Activated CD4-positive, alpha-beta T cell treated with anti-CD3 and anti-CD28 coated beads for 24 hours (primary cell): ENCODE results near the gene IFT81.
"Not testable (repeated sequence)": the region's sequence is repeated elsewhere in the genome, so short reads cannot be mapped to it uniquely, and the experiment has no call there.

Experiments used
- DNase-seq, 2 donors: peaks; one replicate each; pipeline ENCODE4 v3.0.0-alpha.2; 2020; ENCODE audit warnings: low read depth in 2 of 2

IFT81 gene

DNA sequence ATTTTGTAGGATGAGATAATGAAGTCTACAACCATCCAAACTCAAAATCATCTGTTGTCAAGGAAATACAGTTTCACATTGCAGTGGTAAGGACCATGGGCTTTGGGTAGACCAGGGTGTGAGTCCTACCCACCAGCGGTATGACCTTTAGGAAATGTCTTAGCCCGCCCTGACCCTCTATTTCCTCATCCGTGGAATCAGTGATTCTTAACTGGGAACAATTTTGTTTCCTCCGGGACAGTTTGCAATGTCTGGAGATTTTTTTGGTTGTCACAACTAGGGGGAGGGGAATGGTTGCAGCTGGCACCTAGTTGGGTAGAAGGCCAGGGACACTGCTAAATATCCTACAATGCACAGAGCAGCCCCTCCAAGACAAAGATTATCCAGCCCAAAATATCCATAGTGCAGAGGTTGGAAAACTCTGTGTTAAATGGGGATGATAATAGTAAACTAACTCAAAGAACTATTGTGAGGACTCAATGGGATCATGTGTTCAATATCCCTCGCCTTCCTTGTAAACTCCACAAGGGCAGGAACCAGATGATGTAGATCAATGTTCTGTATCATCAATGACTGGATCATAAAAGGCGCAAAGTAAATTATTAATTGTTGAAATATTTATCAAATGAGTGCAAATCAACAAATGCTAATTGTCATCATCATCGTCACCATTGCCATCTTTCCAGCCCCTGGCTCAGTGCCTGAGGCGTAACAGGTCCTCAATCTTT lies 15.7 kb upstream of the IFT81 start:
- DNase-seq, result no peak

DNA sequence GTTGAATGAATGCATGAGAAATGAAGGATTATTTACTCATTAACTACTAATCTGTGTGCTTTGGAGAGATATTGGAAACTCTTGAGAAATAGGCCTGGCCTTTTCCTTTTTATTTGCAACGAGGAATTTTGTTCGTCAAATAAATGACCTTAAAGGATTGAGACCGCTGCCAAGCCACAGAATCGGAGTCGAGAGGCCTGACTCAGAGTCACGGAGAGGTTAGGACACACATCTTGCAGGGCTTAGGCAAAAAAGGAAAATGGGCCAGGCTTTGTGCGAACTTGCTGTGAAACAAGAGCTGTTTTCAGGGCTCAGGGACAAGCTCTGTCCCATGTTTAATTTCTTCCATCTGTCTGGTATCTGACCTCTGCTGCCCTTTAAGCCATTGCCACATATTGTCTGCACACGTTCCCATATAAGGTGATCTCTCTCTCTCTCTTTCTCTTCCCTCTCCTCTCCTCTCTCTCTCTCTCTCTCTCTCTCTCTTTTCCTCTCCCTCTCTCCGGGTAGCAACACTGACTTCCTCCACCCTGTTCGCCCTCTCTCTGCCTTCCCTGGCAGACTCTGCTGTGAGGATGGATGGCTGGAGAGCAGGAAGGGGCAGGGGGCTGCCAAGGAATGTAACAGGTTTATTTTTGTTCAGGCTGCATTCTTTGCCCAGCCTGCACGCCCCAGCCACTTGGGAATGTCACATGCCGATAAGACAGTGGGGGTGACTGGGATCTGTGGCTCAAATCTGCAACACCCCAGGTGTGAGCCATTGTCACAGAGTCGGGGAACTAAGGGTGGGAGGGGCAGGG lies 14.9 kb upstream of the IFT81 start:
- no peak for DNase-seq

DNA sequence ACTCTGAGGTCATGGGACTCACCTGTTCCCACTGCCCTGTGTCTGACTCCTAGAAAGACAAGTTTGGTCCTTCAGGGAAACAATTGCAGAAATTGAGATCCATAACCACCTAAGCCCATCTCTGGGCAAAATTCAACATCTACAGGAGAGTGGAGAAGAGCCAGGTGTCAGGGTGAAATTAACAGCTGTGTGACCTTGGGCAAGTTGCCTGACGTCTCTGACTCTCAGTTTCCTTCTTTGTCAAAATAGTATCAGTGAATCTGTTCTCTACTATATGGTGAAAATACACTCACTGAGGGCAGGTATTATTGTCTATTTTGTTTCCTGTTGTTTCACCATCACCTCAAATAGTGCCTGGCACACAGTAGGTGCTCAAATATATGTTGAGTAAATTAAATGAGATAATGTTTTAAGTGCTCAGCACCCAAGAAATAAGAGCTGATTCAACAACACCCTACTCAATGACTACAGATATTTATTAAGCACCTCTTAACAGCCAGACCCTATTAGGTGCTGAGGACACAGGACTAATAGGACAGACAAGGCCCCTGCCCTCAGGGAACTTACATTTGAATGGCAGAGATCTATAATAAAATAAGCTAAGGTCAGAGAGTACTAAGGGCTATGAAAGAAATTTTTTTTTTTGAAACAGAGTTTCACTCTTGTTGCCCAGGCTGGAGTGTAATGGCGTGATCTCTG lies 14.2 kb upstream of the IFT81 start:
- no peak for DNase-seq

DNA sequence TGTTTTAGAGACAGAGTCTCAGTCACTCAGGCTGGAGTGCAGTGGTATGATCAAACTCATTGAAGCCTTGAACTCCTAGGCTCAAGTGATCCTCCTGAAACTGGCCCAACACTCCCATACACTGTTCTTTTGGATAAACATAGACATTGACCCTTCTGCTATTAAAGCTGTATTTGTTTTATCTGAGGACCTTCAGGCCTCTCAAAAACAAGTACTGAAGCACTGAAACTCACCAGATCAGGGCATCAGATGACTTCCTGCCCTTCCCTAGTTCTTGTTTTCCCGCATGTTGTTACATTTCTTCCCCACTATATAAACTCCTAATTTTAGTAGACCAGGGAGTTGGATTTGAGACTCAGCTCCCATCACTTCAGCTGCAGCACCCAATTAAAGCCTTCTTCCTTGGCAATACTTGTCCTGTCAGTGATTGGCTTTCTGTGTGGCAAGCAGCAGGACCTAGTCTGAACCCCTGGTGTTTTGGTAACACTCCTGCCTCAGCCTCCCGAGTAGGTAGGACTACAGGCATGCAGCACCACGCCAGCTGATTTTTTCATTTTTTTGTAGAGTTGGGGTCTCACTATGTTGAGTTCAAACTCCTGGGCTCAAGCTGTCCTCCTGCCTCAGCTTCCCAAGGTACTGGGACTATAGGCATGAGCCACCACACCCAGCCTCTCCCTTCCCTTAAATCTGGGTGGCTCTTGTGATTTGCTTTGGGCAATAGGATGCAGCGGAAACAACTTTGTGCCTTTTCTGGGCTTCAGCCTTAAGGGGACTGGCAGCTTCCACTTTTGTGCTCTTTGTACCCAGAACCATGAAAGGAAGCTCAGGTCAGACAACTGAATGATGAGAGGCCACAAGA lies 12.5 kb upstream of the IFT81 start:
- no peak for DNase-seq

DNA sequence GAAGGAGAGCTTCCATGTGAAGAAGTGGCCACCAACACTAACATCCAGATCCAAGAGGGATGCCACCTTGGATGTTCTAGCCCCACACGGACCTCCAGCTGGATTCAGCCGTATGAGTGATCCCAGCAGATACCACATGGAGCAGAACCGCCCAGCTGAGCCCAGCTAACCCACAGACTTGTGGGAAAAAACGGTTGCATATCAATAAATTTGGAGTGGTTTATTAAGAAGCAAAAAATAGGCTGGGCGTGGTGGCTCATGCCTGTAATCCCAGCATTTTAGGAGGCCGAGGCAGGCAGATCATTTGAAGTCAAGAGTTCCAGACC lies 11.9 kb upstream of the IFT81 start:
- no peak for DNase-seq

DNA sequence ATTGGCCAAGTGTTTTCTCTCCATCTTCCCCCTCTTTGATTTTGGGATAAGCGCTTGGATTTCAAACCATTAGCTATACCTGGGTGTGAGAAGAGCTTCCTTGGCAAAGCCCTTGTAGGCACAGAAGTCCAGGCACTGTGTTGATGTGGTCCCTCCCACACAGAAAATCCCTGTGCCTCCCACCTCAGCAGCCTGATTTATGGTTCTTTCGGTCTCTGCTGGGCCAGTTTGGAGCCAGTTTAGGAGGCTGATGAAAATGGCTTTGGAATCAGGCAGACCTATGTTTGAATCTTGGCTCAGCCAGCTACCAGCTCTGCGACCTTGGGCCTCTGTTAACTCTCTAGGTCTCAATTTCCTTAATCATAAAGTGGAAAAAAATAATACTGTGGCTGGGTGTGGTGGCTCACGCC lies 9.6 kb upstream of the IFT81 start:
- DNase-seq, result no peak

DNA sequence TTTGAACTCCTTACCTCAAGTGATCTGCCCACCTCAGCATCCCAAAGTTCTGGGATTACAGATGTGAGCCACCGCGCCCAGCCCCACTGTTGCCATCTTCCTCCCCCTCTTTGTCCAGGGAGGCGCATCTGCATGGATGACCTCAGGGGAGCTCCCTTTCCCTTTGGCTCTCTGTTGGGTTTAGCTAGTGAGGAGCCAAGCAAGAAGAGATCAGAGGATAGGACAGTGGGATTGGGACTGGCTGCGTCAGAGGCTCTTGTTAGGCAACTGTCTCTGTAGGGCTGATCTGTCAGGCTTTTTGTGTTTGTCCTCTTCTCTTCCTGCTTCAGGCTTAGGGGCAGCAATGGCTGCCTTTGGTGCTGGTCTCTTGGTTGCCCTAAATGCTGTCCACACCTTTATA lies 8.5 kb upstream of the IFT81 start:
- DNase-seq, result no peak

DNA sequence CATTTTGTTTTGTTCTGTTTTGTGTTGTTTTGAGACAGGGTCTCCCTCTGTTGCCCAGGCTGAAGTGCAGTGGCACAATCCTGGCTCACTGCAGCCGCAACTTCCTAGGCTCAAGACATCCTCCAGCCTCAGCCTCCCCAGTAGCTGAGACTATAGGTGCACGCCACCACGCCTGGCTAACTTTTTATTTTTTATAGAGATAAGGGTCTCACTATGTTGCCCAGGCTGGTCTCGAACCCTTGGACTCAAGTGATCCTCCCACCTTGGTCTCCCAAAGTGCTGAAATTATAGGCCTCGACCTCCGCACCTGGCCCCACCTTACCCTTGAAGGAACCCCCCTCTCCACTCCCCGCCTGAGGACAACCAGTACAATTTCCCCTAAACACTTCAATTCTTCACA lies 7.5 kb upstream of the IFT81 start:
- DNase-seq, result no peak

DNA sequence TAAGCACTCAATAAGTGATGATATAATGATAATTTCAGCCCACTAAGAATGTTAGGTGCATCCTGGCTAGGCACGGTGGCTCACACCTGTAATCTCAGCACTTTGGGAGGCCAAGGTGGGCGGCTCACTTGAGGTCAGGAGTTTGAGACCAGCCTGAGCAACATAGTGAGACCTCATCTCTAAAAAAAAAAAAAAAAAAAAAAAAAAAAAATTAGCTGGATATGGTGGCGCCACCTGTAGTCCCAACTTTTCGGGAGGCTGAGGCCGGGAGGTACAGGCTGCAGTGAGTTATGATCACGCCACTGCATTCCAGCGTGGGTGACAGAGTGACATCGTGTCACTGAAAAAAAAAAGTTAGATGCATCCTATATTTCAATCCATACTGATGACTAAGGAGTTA lies 6.9 kb upstream of the IFT81 start:
- DNase-seq, result not testable (repeated sequence)

DNA sequence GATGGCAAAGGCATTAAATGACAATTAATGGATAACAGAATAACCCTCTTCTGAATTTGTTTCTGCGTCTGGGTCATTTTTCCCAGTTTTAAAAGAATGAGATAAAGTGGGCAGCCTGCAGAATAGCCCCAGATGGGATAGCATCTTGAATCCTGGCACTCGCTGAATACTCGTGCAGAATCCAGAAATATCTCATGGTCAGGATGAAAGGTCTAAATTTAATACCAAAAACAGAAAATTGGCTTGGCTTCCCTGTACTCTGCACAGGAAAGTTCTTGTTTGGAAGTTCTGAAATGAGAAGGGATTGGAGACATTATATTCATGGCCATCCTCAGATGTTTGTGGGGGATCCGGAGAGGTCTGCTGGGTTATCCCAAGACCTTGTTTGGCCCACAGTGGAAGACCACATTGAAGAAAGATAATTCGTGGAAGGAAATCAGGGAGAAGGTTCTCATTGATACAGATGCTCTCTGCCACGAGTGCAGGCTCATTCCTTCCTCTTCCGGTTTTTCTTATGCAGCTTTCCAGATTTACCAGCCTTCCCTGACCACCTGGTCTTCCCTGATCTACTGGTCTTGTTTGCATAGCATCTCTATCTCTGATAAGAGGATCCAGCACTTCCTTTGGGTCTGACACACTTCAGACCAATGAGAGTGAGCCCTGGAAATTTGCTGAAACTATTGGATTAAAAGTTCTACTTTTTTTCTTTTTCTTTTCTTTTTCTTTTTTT lies 6.0 kb upstream of the IFT81 start:
- no peak for DNase-seq

DNA sequence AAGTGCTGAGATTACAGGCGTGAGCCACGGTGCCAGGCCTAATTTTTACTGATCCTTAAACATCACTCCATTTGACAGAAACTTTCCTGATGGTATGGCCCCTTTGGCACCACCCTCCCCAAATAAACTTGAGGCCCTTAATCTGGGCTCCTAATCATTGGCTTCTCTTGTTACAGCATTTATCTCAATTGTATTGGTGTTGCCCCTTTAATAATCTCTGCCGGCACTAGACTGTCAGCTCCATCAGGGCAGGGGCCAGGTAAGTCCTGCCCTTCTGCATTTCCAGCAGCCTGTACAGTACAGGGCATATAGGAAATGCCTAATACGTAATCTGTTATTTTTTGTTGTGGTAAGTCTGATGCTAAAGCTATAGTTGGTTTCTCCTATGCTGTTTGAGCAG lies 1.2 kb upstream of the IFT81 start:
- DNase-seq, result no peak

DNA sequence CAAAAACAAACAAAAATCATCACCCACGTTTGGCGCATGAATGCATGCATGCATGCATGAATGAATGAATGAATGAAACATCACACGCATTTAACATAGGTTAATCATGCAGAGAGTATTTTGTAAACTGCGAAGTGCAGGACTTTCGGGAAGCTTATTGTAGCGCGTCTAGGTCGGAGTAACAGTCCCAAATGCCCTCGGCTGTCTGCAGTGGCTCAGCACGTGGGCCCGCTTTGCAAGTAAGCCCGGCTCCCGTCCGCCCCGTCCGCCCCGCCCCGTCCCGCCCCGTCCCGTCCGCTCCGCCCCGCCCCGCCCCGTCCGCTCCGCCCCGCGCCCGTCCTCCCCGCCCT lies 263 bp upstream of the IFT81 start:
- no peak for DNase-seq

DNA sequence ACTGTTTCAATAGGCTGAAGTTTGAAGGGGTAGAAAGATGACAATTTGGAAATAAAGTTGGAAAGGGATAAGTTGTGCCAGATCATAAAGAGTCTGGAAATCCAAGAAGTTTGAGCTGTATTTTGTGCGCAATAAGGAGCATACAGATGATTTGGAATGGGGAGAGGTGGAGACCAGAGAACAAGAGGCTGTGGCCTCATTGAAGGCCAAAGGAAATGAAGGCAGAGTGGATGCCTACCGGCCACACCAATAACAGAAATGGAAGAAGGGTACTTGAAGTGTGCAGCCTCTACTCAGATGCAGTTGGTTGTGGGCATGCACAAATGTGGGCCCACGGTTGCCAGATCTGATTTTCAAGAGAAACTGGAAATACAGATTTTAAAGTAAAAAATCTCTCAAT lies 2.4 kb downstream of the IFT81 start:
- DNase-seq, result no peak

DNA sequence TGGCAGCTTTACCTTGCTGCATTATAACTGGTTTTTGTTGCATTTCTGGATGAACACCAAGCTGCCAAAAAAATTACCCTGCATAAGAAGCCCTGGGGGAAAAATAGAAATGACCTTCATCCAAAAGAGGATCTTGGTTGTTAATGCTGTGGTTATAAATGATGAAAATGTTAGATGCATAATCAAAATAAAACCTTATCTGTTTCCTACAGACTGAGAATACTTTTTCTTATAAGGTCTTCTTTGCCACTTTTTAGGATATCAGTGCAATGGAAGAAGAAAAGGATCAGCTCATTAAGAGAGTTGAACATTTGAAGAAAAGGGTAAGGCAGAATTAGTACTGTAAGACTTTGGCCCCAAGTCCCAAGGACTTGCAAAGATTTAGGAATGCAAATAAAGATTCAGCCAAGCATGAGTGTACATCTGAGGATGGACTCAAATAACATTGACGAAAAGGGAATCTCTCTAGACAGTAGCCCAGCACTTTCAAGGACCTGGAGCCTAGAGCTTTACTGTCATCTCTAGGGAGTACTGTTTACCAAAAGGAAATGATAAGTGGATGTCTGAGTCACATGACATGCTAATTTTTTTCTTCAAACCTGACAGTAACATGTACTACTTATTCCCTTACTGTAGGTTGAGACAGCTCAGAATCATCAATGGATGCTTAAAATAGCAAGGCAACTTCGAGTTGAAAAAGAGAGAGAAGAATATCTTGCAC lies 10.7 kb downstream of the IFT81 start:
- no peak for DNase-seq

DNA sequence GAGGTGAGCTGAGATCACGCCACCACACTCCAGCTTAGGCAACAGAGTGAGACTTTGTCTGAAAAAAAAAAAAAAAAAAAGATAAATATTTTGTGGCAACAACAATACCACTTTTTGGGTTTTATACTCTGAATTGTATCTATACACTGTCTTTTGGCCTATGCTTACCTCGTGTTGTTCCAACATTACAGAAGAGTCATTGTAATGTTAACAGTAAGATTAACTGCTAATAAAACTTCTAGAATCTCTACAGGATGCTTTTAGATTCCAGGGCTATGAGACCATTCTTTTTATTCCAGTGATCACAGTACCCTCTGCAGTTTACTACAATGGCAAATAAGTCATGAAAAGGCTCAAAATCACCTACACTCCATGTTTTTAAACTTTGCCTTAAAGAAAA lies 11.6 kb downstream of the IFT81 start:
- DNase-seq, result no peak

DNA sequence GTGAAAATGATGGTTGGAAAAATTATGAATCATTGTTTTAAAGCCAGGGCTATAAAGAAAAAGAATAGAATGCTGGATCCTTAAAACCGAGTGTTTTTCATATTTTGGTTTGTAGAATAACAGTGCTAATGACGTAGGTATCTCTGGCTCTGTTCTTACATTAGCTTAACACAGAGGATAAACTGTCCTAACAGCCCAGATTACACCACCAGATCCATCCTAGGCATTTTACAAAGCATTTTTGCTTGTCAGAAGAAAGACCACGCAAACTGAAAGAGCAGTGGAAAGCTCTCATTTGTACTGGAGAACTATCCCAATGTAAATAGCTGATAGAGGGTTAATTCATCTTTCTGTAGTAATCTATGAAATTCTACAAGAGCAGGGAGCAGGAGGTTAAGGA lies 13.6 kb downstream of the IFT81 start:
- no peak for DNase-seq

DNA sequence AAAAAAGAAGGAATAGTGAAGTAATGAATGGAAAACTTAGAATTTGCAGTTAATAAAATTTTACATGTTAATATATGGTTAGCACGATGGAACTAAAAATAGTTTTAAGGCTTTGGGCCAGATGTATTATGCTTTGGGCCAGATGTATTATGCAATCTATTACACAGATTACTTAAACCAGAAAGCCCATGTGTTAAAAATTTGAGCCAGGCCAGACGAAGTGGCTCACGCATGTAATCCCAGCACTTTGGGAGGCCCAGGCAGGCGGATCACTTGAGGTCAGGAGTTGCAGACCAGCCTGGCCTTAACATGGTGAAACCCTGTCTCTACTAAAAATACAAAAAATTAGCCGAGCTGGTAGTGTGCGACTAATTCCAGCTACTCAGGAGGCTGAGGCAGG lies 17.2 kb downstream of the IFT81 start:
- DNase-seq, result no peak

DNA sequence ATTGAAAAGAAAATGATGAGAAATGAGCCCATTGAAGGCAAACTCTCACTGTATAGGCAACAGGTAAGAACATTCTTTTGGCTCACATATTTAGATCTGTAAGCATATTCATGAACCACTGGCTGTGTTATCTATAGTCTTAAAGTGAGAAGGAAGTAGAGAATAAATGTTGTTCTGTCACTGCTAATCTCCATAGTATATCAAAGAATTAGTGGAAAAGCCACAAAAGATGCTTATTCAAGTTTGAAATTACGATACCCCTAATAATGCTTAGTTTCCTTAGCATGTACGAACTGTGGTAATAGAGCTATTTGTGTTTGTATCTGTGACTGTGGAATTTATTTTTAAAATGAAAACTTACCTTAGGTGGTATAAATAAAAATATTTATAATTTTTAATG lies 22.8 kb downstream of the IFT81 start:
- no peak for DNase-seq

DNA sequence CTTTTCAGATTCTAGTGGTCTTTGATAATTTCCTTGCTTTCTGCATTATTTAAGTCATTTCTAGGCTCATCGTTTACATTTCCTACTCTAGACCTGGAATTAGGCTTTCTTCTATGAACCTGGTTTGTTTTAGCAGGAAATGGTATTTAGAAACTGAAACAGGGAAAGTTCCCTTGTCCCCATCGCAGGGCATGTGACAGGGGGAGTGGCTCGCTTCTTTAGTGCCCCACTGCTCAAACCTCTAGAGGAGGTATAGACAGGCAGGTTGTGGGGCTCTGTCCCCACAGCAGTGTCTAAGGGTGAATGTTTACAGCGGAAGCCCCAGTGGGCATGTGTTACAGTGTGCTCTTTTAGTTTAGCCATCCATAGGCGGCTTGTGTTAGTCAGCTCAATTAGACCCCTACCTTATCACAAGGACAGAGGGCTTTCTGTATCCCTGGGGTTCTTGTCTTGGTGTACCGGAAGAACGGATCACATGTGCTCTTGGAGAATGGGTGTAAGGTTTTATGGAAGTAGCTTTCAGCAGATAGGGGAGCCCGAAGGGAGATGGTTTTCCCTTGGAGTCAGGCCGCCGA lies 25.0 kb downstream of the IFT81 start:
- DNase-seq, result no peak

DNA sequence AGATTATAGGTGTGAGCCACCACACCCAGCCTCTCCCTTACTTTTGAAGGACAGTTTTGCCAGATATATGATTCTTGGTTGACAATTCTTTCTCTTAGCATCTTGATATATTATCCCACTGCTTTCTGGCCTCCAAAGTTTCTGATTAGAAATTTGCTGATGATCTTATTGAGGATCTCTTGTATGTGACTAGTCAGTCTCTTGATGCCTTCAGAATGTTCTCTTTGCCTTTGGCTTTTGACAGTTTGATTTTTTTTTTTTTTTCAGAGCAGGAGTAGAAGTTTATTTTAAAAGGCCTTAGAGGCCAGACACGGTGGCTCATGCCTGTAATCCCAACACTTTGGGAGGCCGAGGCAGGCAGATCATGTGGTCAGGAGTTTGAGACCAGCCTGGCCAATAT lies 32.6 kb downstream of the IFT81 start:
- no peak for DNase-seq

DNA sequence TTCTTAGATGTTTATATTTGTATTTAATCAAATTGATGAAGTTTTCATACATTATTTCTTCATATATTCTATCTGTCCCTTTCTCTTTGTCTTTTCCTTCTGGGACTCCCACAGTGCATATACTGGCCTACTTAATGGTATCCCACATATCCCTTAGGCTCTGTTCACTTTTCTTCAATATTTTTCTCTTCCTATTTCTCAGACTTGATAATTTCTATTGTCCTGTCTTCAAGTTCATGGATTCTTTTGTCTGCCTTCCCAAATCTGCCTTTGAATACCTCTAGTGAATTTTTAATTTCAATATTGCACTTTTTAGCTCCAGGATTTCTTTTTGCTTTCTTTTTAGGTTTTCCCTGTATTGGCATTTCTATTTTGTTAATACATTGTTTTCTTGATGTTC lies 33.4 kb downstream of the IFT81 start:
- DNase-seq, result no peak
